ENCODE data around the gene SASH1. TPM values are rescaled to one million over a fixed set of nuclear protein-coding genes. Genes with fewer than 3 reads are reported as not detected.

The SASH1 gene
- total RNA-seq, 1 experiment from 2014 or later, result 6.6 TPM

GRCh38 chr6:148429423-148429822 is 86.8 kb downstream of the SASH1 start:
- in situ Hi-C loops (cut with HindIII; ENCODE audit: low pct_unique_long_range_greater_than_20kb, low sequenced_read_pairs), result no loop called here
- no TSS peak for BruUV-seq (replicated peaks)

GRCh38 chr6:148430897-148431296 is 88.3 kb downstream of the SASH1 start:
- H3K4me1 ChIP-seq (ENCODE audit: control insufficient read depth, insufficient read depth, low read length), result no peaks in the 10 kb centered on the region
- ATAC-seq (no peak), DNase-seq (ENCODE audit: low read depth, low spot score) (no peak)
- no peak overlapping the region for H3K4me3 ChIP-seq (ENCODE audit: low read depth in 2 of 2, low read length in 2 of 2)
- intact Hi-C loops (cut with micrococcal nuclease; ENCODE audit: unreplicated experiment), result no loop called here
- H3K9me3 ChIP-seq (ENCODE audit: control insufficient read depth, insufficient read depth, low read depth, low read length), result no peaks in the 10 kb centered on the region
- CTCF ChIA-PET, result no interaction called here
- in situ Hi-C loops (cut with HindIII; ENCODE audit: low pct_unique_long_range_greater_than_20kb, low sequenced_read_pairs), result no loop called here
- no TSS peak for BruUV-seq (replicated peaks)
- no peaks in the 10 kb centered on the region for H3K27me3 ChIP-seq (ENCODE audit: control insufficient read depth, insufficient read depth, low read length)
- TF ChIP-seq POLR2AphosphoS5 (IDR thresholded peaks at IDR 0.05; ENCODE audit: low read depth, low read length) (no peak), REST (IDR thresholded peaks at IDR 0.05; ENCODE audit: insufficient read depth in 1 of 2, low read depth in 2 of 2, low read length in 1 of 2) (no peak), TCF7L2 (IDR thresholded peaks at IDR 0.05; ENCODE audit: low read depth, low read length) (no peak), SIN3A (IDR thresholded peaks at IDR 0.05; ENCODE audit: borderline replicate concordance, insufficient read depth, low read depth, low read length) (no peak)
- TF ChIP-seq, protein P1, sequence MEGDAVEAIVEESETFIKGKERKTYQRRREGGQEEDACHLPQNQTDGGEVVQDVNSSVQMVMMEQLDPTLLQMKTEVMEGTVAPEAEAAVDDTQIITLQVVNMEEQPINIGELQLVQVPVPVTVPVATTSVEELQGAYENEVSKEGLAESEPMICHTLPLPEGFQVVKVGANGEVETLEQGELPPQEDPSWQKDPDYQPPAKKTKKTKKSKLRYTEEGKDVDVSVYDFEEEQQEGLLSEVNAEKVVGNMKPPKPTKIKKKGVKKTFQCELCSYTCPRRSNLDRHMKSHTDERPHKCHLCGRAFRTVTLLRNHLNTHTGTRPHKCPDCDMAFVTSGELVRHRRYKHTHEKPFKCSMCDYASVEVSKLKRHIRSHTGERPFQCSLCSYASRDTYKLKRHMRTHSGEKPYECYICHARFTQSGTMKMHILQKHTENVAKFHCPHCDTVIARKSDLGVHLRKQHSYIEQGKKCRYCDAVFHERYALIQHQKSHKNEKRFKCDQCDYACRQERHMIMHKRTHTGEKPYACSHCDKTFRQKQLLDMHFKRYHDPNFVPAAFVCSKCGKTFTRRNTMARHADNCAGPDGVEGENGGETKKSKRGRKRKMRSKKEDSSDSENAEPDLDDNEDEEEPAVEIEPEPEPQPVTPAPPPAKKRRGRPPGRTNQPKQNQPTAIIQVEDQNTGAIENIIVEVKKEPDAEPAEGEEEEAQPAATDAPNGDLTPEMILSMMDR (IDR thresholded peaks at IDR 0.05), result no peak
- H3K36me3 ChIP-seq (ENCODE audit: control insufficient read depth, insufficient read depth, low read length), result no peaks in the 10 kb centered on the region
- POLR2A ChIA-PET, result no interaction called here
- H3K27ac ChIP-seq (ENCODE audit: low read length), result no peak overlapping the region

More at GRCh38 chr6:148429423-148429822, 86.8 kb downstream of the SASH1 start:
- DNase-seq (ENCODE audit: low read depth, low spot score), result no peak
- CTCF ChIA-PET, result no interaction called here
- POLR2A ChIA-PET, result no interaction called here
- Histone ChIP-seq H3K27ac (ENCODE audit: low read length) (no peak overlapping the region), H3K9me3 (ENCODE audit: control insufficient read depth, insufficient read depth, low read depth, low read length) (no peaks in the 10 kb centered on the region), H3K4me1 (ENCODE audit: control insufficient read depth, insufficient read depth, low read length) (no peaks in the 10 kb centered on the region), H3K4me3 (ENCODE audit: low read depth in 2 of 2, low read length in 2 of 2) (no peak overlapping the region), H3K27me3 (ENCODE audit: control insufficient read depth, insufficient read depth, low read length) (no peaks in the 10 kb centered on the region), H3K36me3 (ENCODE audit: control insufficient read depth, insufficient read depth, low read length) (no peaks in the 10 kb centered on the region)
- intact Hi-C loops (cut with micrococcal nuclease; ENCODE audit: unreplicated experiment), result no loop called here
- ATAC-seq, result no peak
- TF ChIP-seq POLR2AphosphoS5 (IDR thresholded peaks at IDR 0.05; ENCODE audit: low read depth, low read length), result no peak
- TF ChIP-seq, protein P1 (IDR thresholded peaks at IDR 0.05), result no peak
- TF ChIP-seq SIN3A (IDR thresholded peaks at IDR 0.05; ENCODE audit: borderline replicate concordance, insufficient read depth, low read depth, low read length), result no peak
- no peak for TF ChIP-seq TCF7L2 (IDR thresholded peaks at IDR 0.05; ENCODE audit: low read depth, low read length)
- no peak for TF ChIP-seq REST (IDR thresholded peaks at IDR 0.05; ENCODE audit: insufficient read depth in 1 of 2, low read depth in 2 of 2, low read length in 1 of 2)
